GM19467 (cell line): Measurements from ENCODE around the gene PLXNA4.

Experiments used
- ATAC-seq: cut with Tn5 transposase; IDR thresholded peaks from one replicate; pipeline ENCODE4 v1.9.1; 2021; ENCODE audit warnings: mild to moderate bottlenecking, moderate library complexity; ENCODE audit not compliant: unreplicated experiment

Gene PLXNA4

GRCh38 chr7:132161976-132162375 is 414.3 kb downstream of the PLXNA4 start:
- ATAC-seq = no peak

GRCh38 chr7:132161533-132161915 is 414.7 kb downstream of the PLXNA4 start:
- ATAC-seq = no peak

- no peak for ATAC-seq
Observed at GRCh38 chr7:132160611-132161532, 415.4 kb downstream of the PLXNA4 start.

GRCh38 chr7:132158841-132159240 is 417.4 kb downstream of the PLXNA4 start:
- no peak for ATAC-seq

- ATAC-seq = no peak
Observed at GRCh38 chr7:132158166-132158565, 418.1 kb downstream of the PLXNA4 start.

- no peak for ATAC-seq
Observed at GRCh38 chr7:132155715-132156114, 420.6 kb downstream of the PLXNA4 start.

- no peak for ATAC-seq
Observed at GRCh38 chr7:132154695-132155471, 421.4 kb downstream of the PLXNA4 start.

- ATAC-seq = no peak
Observed at GRCh38 chr7:132154248-132154647, 422.0 kb downstream of the PLXNA4 start.

GRCh38 chr7:132152131-132152889 is 424.0 kb downstream of the PLXNA4 start:
- ATAC-seq = no peak

- ATAC-seq = no peak
Observed at GRCh38 chr7:132150711-132151110, 425.6 kb downstream of the PLXNA4 start.

GRCh38 chr7:132149436-132150304 is 426.6 kb downstream of the PLXNA4 start:
- no peak for ATAC-seq

- no peak for ATAC-seq
Observed at GRCh38 chr7:132148876-132149275, 427.4 kb downstream of the PLXNA4 start.

GRCh38 chr7:132145466-132145865 is 430.8 kb downstream of the PLXNA4 start:
- ATAC-seq = no peak

GRCh38 chr7:132145063-132145462 is 431.2 kb downstream of the PLXNA4 start:
- no peak for ATAC-seq

- ATAC-seq = no peak
Observed at GRCh38 chr7:132142006-132142405, 434.3 kb downstream of the PLXNA4 start.

- no peak for ATAC-seq
Observed at GRCh38 chr7:132141109-132141508, 435.2 kb downstream of the PLXNA4 start.

- ATAC-seq = no peak
Observed at GRCh38 chr7:132140341-132140740, 435.9 kb downstream of the PLXNA4 start.

GRCh38 chr7:132138817-132139216 is 437.5 kb downstream of the PLXNA4 start:
- no peak for ATAC-seq

- ATAC-seq = no peak
Observed at GRCh38 chr7:132137681-132138080, 438.6 kb downstream of the PLXNA4 start.

GRCh38 chr7:132135746-132136385 is 440.4 kb downstream of the PLXNA4 start:
- ATAC-seq = no peak
